Endodermal cell (in vitro differentiated cells): Measurements from ENCODE around the gene C19orf81. TPM values are rescaled to one million over a fixed set of nuclear protein-coding genes. Genes with fewer than 3 reads are reported as not detected.

Experiments used
- DNase-seq: peaks from one replicate; pipeline ENCODE4 v3.0.0-alpha.2; 2017
- H3K27ac ChIP-seq: 2 replicates; pipeline ENCODE4 v1.5.1; 2013; ENCODE audit warnings: mild to moderate bottlenecking, low read depth, low read length, moderate library complexity
- H3K27me3 ChIP-seq: 2 replicates; pipeline ENCODE4 v1.6.1; 2013; ENCODE audit warnings: mild to moderate bottlenecking, low read length, moderate library complexity; ENCODE audit not compliant: insufficient read depth, control insufficient read depth, poor library complexity, severe bottlenecking
- H3K36me3 ChIP-seq: 2 replicates; pipeline ENCODE4 v1.7.0; 2013; ENCODE audit warnings: mild to moderate bottlenecking, low read length, moderate library complexity; ENCODE audit not compliant: control insufficient read depth, insufficient read depth
- H3K4me1 ChIP-seq: one replicate; pipeline ENCODE4 v1.7.0; 2013; ENCODE audit warnings: low read length; ENCODE audit not compliant: control insufficient read depth, insufficient read depth
- H3K4me3 ChIP-seq: 2 replicates; pipeline ENCODE4 v1.5.1; 2013; ENCODE audit warnings: mild to moderate bottlenecking, low read length, moderate library complexity
- H3K9ac ChIP-seq: 2 replicates; pipeline ENCODE4 v1.6.1; 2013; ENCODE audit warnings: mild to moderate bottlenecking, low read length, moderate library complexity; ENCODE audit not compliant: poor library complexity, severe bottlenecking; ENCODE audit errors: extremely low read depth
- H3K9me3 ChIP-seq: 2 replicates; pipeline ENCODE4 v1.6.1; 2013; ENCODE audit warnings: mild to moderate bottlenecking, low read length, moderate library complexity; ENCODE audit not compliant: control insufficient read depth
- H3K27ac Mint-ChIP-seq: 2 replicates; pipeline ENCODE4 v1.8.0; 2020; ENCODE audit warnings: mixed read lengths
- H3K27me3 Mint-ChIP-seq: 2 replicates; pipeline ENCODE4 v1.8.0; 2021; ENCODE audit warnings: mild to moderate bottlenecking, mixed read lengths; ENCODE audit not compliant: insufficient read depth
- H3K36me3 Mint-ChIP-seq: 2 replicates; pipeline ENCODE4 v1.8.0; 2020; ENCODE audit warnings: low read depth, mixed read lengths
- H3K4me1 Mint-ChIP-seq: 2 replicates; pipeline ENCODE4 v1.8.0; 2020; ENCODE audit warnings: mixed read lengths
- H3K4me3 Mint-ChIP-seq: 2 replicates; pipeline ENCODE4 v1.8.0; 2020; ENCODE audit warnings: mild to moderate bottlenecking, moderate library complexity, mixed read lengths
- H3K9me3 Mint-ChIP-seq: 2 replicates; pipeline ENCODE4 v1.8.0; 2020; ENCODE audit warnings: mild to moderate bottlenecking, mixed read lengths
- CTCF ChIP-seq: fragments of 200-600 bp; sonication (generic); conservative IDR thresholded peaks from 2 replicates; pipeline ENCODE4 v1.5.0; 2021; ENCODE audit warnings: antibody characterized with exemption, mild to moderate bottlenecking
- WGBS, 2 experiments: methylation state at CpG; one replicate each; pipeline versions ENCODE4 v1.1.5 to v1.1.7; 2013; ENCODE audit warnings: missing lambda C conversion rate in 2 of 2, mixed read lengths in 1 of 2; ENCODE audit not compliant: insufficient coverage in 1 of 2, insufficient read length in 1 of 2; 5-methylcytosine and 5-hydroxymethylcytosine counted together
- total RNA-seq, 2 donors: library from RNA; stranded (reverse); fragmentation: NEBNext Ultra II Directional in 1 of 2; extraction: Animal tissue kit (Norgen Biotek cat#: 25700) in 1 of 2; gene quantifications; 2 replicates in 1 of 2; 3 replicates in 1 of 2; pipeline ENCODE4 v1.2.1, GENCODE V29; 2021

Gene C19orf81
- total RNA-seq, 2 donors from 2014 or later = 11.3 to 26.8 TPM

DNA sequence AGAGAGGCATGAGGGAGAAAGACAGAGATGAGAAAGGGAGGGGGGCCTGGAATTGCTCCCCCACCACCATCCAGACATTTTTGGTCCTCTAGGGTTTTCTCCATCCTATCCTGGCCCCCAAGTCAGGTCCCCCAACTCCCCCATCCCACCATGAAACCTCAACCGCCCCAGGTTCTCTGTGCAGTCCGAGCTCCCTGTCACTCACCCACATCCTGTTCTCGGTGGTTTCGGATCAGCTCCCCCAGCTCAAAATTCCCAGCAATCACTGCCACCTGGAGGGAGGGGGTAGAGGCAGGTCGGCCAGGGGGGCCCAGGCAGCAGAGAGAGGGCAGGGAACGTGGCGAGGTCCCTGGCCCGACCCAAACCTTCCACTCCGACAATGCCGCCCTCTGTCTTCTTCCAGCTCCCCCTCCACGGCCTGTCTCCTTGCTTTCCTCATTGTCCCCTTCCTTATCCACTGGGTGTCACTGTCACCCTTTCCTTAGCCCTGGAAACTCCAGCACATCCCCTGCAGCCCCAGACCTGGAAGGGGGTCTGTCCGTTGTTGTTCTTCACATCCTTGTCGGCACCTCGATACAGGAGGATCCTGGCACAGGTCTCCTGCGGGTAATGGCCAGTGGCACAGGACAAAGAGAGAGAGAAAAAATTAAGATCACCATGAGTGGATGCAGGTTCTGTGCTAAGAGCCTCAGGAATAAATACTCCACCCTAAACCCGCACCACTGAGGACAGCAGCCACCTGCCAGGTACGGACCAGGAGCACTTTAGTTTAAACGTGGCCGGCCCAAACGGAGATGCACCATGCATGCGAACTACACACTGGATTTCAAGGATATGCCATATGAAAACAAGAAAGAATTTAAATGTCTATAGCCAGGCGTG is 54.9 kb downstream of the C19orf81 start:
- no peak overlapping the region for H3K4me3 ChIP-seq
- Mint-ChIP-seq H3K4me3 (no peak overlapping the region), H3K27ac (no peak overlapping the region), H3K36me3 (no peaks in the 10 kb centered on the region), H3K9me3 (no peaks in the 10 kb centered on the region), H3K27me3 (peaks cover 66% of the 10 kb centered on the region), H3K4me1 (no peaks in the 10 kb centered on the region)
- peaks cover 11% of the 10 kb centered on the region for H3K27me3 ChIP-seq
- TF ChIP-seq CTCF = peak; percentile 73
- WGBS, 2 experiments = 61 to 70% methylated on average over 15 to 20 of the region's 22 CpGs
- no peak overlapping the region for H3K27ac ChIP-seq
- H3K9ac ChIP-seq = no peak overlapping the region
- no peaks in the 10 kb centered on the region for H3K4me1 ChIP-seq
- H3K9me3 ChIP-seq = peaks cover 4% of the 10 kb centered on the region
- DNase-seq = peak; percentile 83
- H3K36me3 ChIP-seq = no peaks in the 10 kb centered on the region

DNA sequence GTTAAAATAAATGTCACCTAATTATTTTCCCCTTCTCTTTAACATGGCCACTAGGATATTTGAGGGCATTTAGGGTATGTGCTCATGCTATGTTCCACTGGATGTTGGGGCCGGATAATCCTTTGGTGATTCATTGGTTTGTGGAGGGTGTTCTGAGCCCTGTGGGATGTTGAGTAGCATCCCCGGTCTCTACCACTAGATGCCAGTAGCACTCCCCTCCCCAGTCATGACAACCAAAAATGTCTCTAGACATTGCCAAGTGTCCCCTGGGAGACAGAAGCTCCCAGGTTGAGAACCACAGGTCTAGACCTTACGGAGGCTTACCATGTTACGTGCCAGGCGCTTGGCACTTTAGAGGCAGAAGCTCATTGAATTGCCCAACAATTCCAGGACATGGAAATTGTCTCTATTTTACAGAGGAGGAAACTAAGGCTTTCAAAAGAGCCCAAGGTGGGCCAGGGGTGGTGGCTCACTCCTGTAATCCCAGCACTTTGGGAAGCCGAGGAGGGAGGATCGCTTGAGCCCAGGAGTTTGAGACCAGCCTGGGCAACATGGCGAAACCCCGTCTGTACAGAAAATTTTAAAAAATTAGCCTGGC is 56.3 kb downstream of the C19orf81 start:
- H3K4me3 ChIP-seq = no peak overlapping the region
- H3K36me3 Mint-ChIP-seq = no peaks in the 10 kb centered on the region
- H3K27ac ChIP-seq = no peak overlapping the region
- H3K9me3 Mint-ChIP-seq = no peaks in the 10 kb centered on the region
- H3K36me3 ChIP-seq = no peaks in the 10 kb centered on the region
- no peak overlapping the region for H3K27ac Mint-ChIP-seq
- DNase-seq = peak; percentile 86
- no peaks in the 10 kb centered on the region for H3K4me1 Mint-ChIP-seq
- H3K9ac ChIP-seq = no peak overlapping the region
- H3K4me1 ChIP-seq = no peaks in the 10 kb centered on the region
- TF ChIP-seq CTCF = peak; percentile 84
- no peak overlapping the region for H3K4me3 Mint-ChIP-seq
- peaks cover under 1% of the 10 kb centered on the region for H3K27me3 ChIP-seq
- peaks cover 68% of the 10 kb centered on the region for H3K27me3 Mint-ChIP-seq
- WGBS, 2 experiments = 55 to 68% methylated on average over 7 to 9 of the region's 9 CpGs
- H3K9me3 ChIP-seq = peaks cover 4% of the 10 kb centered on the region

DNA sequence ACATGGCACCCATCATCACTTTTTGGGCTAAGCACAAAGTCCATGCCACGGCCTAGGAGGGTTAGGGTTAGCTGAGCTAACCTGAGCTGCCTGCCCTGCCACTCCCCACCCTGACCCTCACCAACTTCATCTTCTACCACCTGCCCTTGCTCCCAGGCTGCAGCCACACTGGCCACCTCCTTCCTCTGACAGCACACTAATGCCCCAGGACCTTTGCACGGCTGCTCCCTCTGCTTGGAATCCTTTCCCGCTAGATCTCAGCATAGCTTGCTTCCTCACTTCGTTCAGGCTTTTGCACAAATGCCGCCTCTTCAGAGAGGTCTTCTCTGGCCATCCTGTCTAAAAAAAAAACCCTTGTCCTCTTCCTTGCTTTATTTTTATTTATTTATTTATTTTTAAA is 57.1 kb downstream of the C19orf81 start:
- Mint-ChIP-seq H3K4me1 (no peaks in the 10 kb centered on the region), H3K9me3 (no peaks in the 10 kb centered on the region), H3K27ac (no peak overlapping the region), H3K4me3 (no peak overlapping the region), H3K36me3 (no peaks in the 10 kb centered on the region), H3K27me3 (peaks cover 69% of the 10 kb centered on the region)
- Histone ChIP-seq H3K27me3 (no peaks in the 10 kb centered on the region), H3K4me3 (no peak overlapping the region), H3K9me3 (peaks cover 4% of the 10 kb centered on the region), H3K36me3 (no peaks in the 10 kb centered on the region), H3K4me1 (no peaks in the 10 kb centered on the region), H3K9ac (no peak overlapping the region), H3K27ac (no peak overlapping the region)
- TF ChIP-seq CTCF = no peak
- DNase-seq = no peak
- 75 to 76% methylated on average over 2 to 5 of the region's 5 CpGs for WGBS, 2 experiments
